ENCODE data around the gene RAB4B. TPM values are rescaled to one million over a fixed set of nuclear protein-coding genes. Genes with fewer than 3 reads are reported as not detected.

The RAB4B gene
- total and polyA plus RNA-seq, 7 experiments from 2014 or later: 37.6 to 65.2 (median 53.0) TPM

DNA sequence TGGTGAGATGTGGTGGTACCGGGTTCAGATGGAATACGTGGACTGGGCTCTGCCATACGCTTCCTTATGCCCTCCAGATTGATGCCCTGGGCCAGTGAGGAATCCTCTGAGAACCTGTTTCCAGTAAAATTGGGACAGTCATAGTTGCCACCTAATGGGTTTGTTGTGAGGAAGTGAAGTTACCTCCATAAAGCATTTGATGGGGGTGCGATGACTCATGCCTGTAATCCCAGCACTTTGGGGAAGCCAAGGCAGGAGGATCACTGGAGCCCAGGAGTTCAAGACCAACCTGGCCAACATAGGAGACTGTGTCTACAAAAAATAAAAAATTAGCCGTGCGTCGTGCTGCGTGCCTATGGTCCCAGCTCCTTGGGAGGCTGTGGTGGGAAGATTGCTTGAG, 22.3 kb upstream of the RAB4B start:
- Histone ChIP-seq H3K27ac (ENCODE audit: low read depth, low read length) (peak overlapping the region; percentile 41), H3K4me1 (ENCODE audit: control insufficient read depth in 2 of 2, insufficient read depth in 2 of 2, low read length in 2 of 2) (peaks cover 25 to 40% of the 10 kb centered on the region in 2 donors), H3K4me3 (ENCODE audit: low read length) (no peak overlapping the region), H3K9me3 (ENCODE audit: control insufficient read depth in 2 of 3, low read length in 3 of 3) (no peaks in the 10 kb centered on the region), H3K27me3 (ENCODE audit: control insufficient read depth in 2 of 2, insufficient read depth in 2 of 2, low read length in 2 of 2) (no peaks in the 10 kb centered on the region), H3K36me3 (ENCODE audit: control insufficient read depth in 2 of 3, insufficient read depth in 3 of 3, low read length in 3 of 3) (peaks cover 9 to 47% (median 26%) of the 10 kb centered on the region in 3 experiments)
- peak overlapping the region in 9 of 10 donors; percentile 50 to 92 (median 68) for H3K4me3 Mint-ChIP-seq
- ChIA-PET CTCF (interaction anchor here (0.5 to 0.9 kb wide), 2 partner anchors 51 to 57 kb away, joined by 4 read pairs; no protein-coding TSS in a partner anchor), POLR2A (interaction anchor here (0.6 to 1.1 kb wide), 8 partner anchors 11 to 601 kb away, joined by 3 to 7 read pairs (median 4); partner anchors contain the start of genes EGLN2 and RAB4B)
- no peak for DNase-seq
- ATAC-seq: no peak
- peak overlapping the region in 7 of 9 donors; percentile 23 to 67 (median 42) for H3K27ac Mint-ChIP-seq
- intact Hi-C loops (cut with micrococcal nuclease): no loop called here
- H3K4me1 Mint-ChIP-seq: peaks cover 35 to 65% (median 53%) of the 10 kb centered on the region in 7 donors
- no peaks in the 10 kb centered on the region for H3K27me3 Mint-ChIP-seq
- H3K36me3 Mint-ChIP-seq: peaks cover 0 to 58% (median 31%) of the 10 kb centered on the region in 5 donors
- H3K9me3 Mint-ChIP-seq: no peaks in the 10 kb centered on the region

GRCh38 chr19:40756502-40757110, 21.4 kb upstream of the RAB4B start:
- peaks cover 0 to 54% (median 35%) of the 10 kb centered on the region in 5 donors for H3K36me3 Mint-ChIP-seq
- peak overlapping the region in 8 of 10 donors; percentile 19 to 81 (median 54) for H3K4me3 Mint-ChIP-seq
- no peaks in the 10 kb centered on the region for H3K9me3 Mint-ChIP-seq
- Histone ChIP-seq H3K4me1 (ENCODE audit: control insufficient read depth in 2 of 2, insufficient read depth in 2 of 2, low read length in 2 of 2) (peaks cover 26 to 40% of the 10 kb centered on the region in 2 donors), H3K27me3 (ENCODE audit: control insufficient read depth in 2 of 2, insufficient read depth in 2 of 2, low read length in 2 of 2) (no peaks in the 10 kb centered on the region), H3K9me3 (ENCODE audit: control insufficient read depth in 2 of 3, low read length in 3 of 3) (no peaks in the 10 kb centered on the region), H3K36me3 (ENCODE audit: control insufficient read depth in 2 of 3, insufficient read depth in 3 of 3, low read length in 3 of 3) (peaks cover 9 to 54% (median 31%) of the 10 kb centered on the region in 3 experiments), H3K27ac (ENCODE audit: low read depth, low read length) (no peak overlapping the region), H3K4me3 (ENCODE audit: low read length) (no peak overlapping the region)
- H3K27ac Mint-ChIP-seq: peak overlapping the region in 8 of 9 donors; percentile 10 to 83 (median 62)
- ATAC-seq (no peak), DNase-seq (peak in 1 of 9 donors; percentile 42)
- H3K4me1 Mint-ChIP-seq: peaks cover 29 to 68% (median 50%) of the 10 kb centered on the region in 7 donors
- ChIA-PET CTCF (interaction anchor here (2.6 kb wide), 1 partner anchor 22 kb away, joined by 6 read pairs; the partner anchor contains the start of gene RAB4B), POLR2A (interaction anchor here (0.6 to 1.1 kb wide), 4 partner anchors 10 to 600 kb away, joined by 3 to 4 read pairs (median 3); no protein-coding TSS in a partner anchor)
- no peaks in the 10 kb centered on the region for H3K27me3 Mint-ChIP-seq
- intact Hi-C loops (cut with micrococcal nuclease): no loop called here

GRCh38 chr19:40758491-40758890, 19.6 kb upstream of the RAB4B start:
- POLR2A ChIA-PET: interaction anchor here (0.6 to 1.5 kb wide), 4 partner anchors 8 to 148 kb away, joined by 3 to 7 read pairs (median 4); partner anchors contain the start of genes ACTMAP and RAB4B
- H3K27me3 Mint-ChIP-seq: no peaks in the 10 kb centered on the region

GRCh38 chr19:40759352-40759751, 18.7 kb upstream of the RAB4B start:
- H3K27ac Mint-ChIP-seq: peak overlapping the region in 3 of 9 donors; percentile 15 to 69 (median 54)
- H3K9me3 Mint-ChIP-seq: no peaks in the 10 kb centered on the region
- no peak for ATAC-seq
- ChIA-PET CTCF (interaction anchor here (2.6 kb wide), 1 partner anchor 19 kb away, joined by 6 read pairs; the partner anchor contains the start of gene RAB4B), POLR2A (interaction anchor here (0.9 kb wide), 1 partner anchor 10 kb away, joined by 4 read pairs; no protein-coding TSS in a partner anchor)
- Histone ChIP-seq H3K9me3 (ENCODE audit: control insufficient read depth in 2 of 3, low read length in 3 of 3) (no peaks in the 10 kb centered on the region), H3K27me3 (ENCODE audit: control insufficient read depth in 2 of 2, insufficient read depth in 2 of 2, low read length in 2 of 2) (no peaks in the 10 kb centered on the region), H3K4me3 (ENCODE audit: low read length) (no peak overlapping the region), H3K27ac (ENCODE audit: low read depth, low read length) (no peak overlapping the region), H3K4me1 (ENCODE audit: control insufficient read depth in 2 of 2, insufficient read depth in 2 of 2, low read length in 2 of 2) (peaks cover 27 to 30% of the 10 kb centered on the region in 2 donors), H3K36me3 (ENCODE audit: control insufficient read depth in 2 of 3, insufficient read depth in 3 of 3, low read length in 3 of 3) (peaks cover 34 to 82% (median 57%) of the 10 kb centered on the region in 3 experiments)
- no peak overlapping the region for H3K4me3 Mint-ChIP-seq
- H3K36me3 Mint-ChIP-seq: peaks cover 13 to 63% (median 55%) of the 10 kb centered on the region in 5 donors
- no peak for DNase-seq
- intact Hi-C loops (cut with micrococcal nuclease): no loop called here
- no peaks in the 10 kb centered on the region for H3K27me3 Mint-ChIP-seq
- H3K4me1 Mint-ChIP-seq: peaks cover 26 to 66% (median 54%) of the 10 kb centered on the region in 7 donors

More at GRCh38 chr19:40758491-40758890, 19.6 kb upstream of the RAB4B start:
- Histone ChIP-seq H3K4me3 (ENCODE audit: low read length) (no peak overlapping the region), H3K4me1 (ENCODE audit: control insufficient read depth in 2 of 2, insufficient read depth in 2 of 2, low read length in 2 of 2) (peaks cover 30 to 32% of the 10 kb centered on the region in 2 donors), H3K27me3 (ENCODE audit: control insufficient read depth in 2 of 2, insufficient read depth in 2 of 2, low read length in 2 of 2) (no peaks in the 10 kb centered on the region), H3K27ac (ENCODE audit: low read depth, low read length) (no peak overlapping the region), H3K36me3 (ENCODE audit: control insufficient read depth in 2 of 3, insufficient read depth in 3 of 3, low read length in 3 of 3) (peaks cover 25 to 73% (median 49%) of the 10 kb centered on the region in 3 experiments), H3K9me3 (ENCODE audit: control insufficient read depth in 2 of 3, low read length in 3 of 3) (no peaks in the 10 kb centered on the region)
- Mint-ChIP-seq H3K36me3 (peaks cover 5 to 57% (median 50%) of the 10 kb centered on the region in 5 donors), H3K4me1 (peaks cover 23 to 62% (median 51%) of the 10 kb centered on the region in 7 donors), H3K9me3 (no peaks in the 10 kb centered on the region), H3K4me3 (peak overlapping the region in 1 of 10 donors; percentile 26), H3K27ac (peak overlapping the region in 2 of 9 donors; percentile 42 to 70)
- CTCF ChIA-PET: interaction anchor here (2.6 kb wide), 1 partner anchor 20 kb away, joined by 6 read pairs; the partner anchor contains the start of gene RAB4B
- ATAC-seq (no peak), DNase-seq (no peak)
- intact Hi-C loops (cut with micrococcal nuclease): no loop called here

GRCh38 chr19:40762754-40763470, 15.1 kb upstream of the RAB4B start:
- intact Hi-C loops (cut with micrococcal nuclease): no loop called here
- no peak overlapping the region for H3K27ac ChIP-seq (ENCODE audit: low read depth, low read length)
- H3K4me1 Mint-ChIP-seq: peaks cover 10 to 52% (median 43%) of the 10 kb centered on the region in 7 donors
- H3K9me3 ChIP-seq (ENCODE audit: control insufficient read depth in 2 of 3, low read length in 3 of 3): no peaks in the 10 kb centered on the region
- H3K36me3 ChIP-seq (ENCODE audit: control insufficient read depth in 2 of 3, insufficient read depth in 3 of 3, low read length in 3 of 3): peaks cover 32 to 83% (median 59%) of the 10 kb centered on the region in 3 experiments
- POLR2A ChIA-PET: no interaction called here
- no peak overlapping the region for H3K4me3 Mint-ChIP-seq
- ATAC-seq (no peak), DNase-seq (no peak)
- no peaks in the 10 kb centered on the region for H3K27me3 Mint-ChIP-seq
- H3K4me3 ChIP-seq (ENCODE audit: low read length): no peak overlapping the region
- H3K27ac Mint-ChIP-seq: peak overlapping the region in 5 of 9 donors; percentile 20 to 74 (median 53)
- H3K36me3 Mint-ChIP-seq: peaks cover 13 to 63% (median 52%) of the 10 kb centered on the region in 5 donors
- peaks cover 8 to 17% of the 10 kb centered on the region in 2 donors for H3K4me1 ChIP-seq (ENCODE audit: control insufficient read depth in 2 of 2, insufficient read depth in 2 of 2, low read length in 2 of 2)
- CTCF ChIA-PET: no interaction called here
- no peaks in the 10 kb centered on the region for H3K27me3 ChIP-seq (ENCODE audit: control insufficient read depth in 2 of 2, insufficient read depth in 2 of 2, low read length in 2 of 2)
- H3K9me3 Mint-ChIP-seq: no peaks in the 10 kb centered on the region

DNA sequence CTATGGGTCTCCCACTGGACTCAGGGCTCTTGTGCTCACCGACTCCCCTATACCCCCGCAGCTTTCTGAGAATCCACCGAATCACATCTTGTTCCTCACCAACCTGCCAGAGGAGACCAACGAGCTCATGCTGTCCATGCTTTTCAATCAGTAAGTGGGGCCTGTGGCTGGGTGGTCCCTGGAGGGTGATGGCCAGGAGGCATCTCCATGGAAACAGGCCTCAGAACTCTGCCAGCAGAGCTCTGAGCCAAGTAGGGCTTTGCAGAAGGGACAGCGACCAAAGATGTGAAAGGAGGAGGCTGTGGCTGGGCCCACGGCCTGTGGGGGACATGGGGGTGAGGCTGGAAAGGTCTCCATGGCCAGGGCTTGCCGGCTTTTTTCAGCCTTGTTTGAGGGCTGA, 14.5 kb upstream of the RAB4B start:
- DNase-seq (no peak), ATAC-seq (no peak)
- H3K9me3 ChIP-seq (ENCODE audit: control insufficient read depth in 2 of 3, low read length in 3 of 3): no peaks in the 10 kb centered on the region
- POLR2A ChIA-PET: no interaction called here
- H3K36me3 ChIP-seq (ENCODE audit: control insufficient read depth in 2 of 3, insufficient read depth in 3 of 3, low read length in 3 of 3): peaks cover 32 to 77% (median 54%) of the 10 kb centered on the region in 3 experiments
- Mint-ChIP-seq H3K4me3 (no peak overlapping the region), H3K36me3 (peaks cover 13 to 58% (median 48%) of the 10 kb centered on the region in 5 donors), H3K4me1 (peaks cover 10 to 48% (median 38%) of the 10 kb centered on the region in 7 donors), H3K27ac (peak overlapping the region in 4 of 9 donors; percentile 20 to 76 (median 44)), H3K9me3 (no peaks in the 10 kb centered on the region), H3K27me3 (no peaks in the 10 kb centered on the region)
- intact Hi-C loops (cut with micrococcal nuclease): no loop called here
- no peak overlapping the region for H3K4me3 ChIP-seq (ENCODE audit: low read length)
- H3K4me1 ChIP-seq (ENCODE audit: control insufficient read depth in 2 of 2, insufficient read depth in 2 of 2, low read length in 2 of 2): peaks cover 8 to 17% of the 10 kb centered on the region in 2 donors
- H3K27me3 ChIP-seq (ENCODE audit: control insufficient read depth in 2 of 2, insufficient read depth in 2 of 2, low read length in 2 of 2): no peaks in the 10 kb centered on the region
- no peak overlapping the region for H3K27ac ChIP-seq (ENCODE audit: low read depth, low read length)
- CTCF ChIA-PET: no interaction called here

Measured in naive thymus-derived CD4-positive, alpha-beta T cell (primary cell).